DLD1 (cell line): ENCODE data around the gene CSNK1G1.

Experiments
- in situ Hi-C: cut with HindIII; loops from 2 replicates; pipeline ENCODE4 v1.10.0; 2017; ENCODE audit warnings: low sequenced_read_pairs

The CSNK1G1 gene

GRCh38 chr15:64157599-64158125, 198.3 kb downstream of the CSNK1G1 start:
- in situ Hi-C loops: no loop called here

- in situ Hi-C loops: no loop called here
Observed at GRCh38 chr15:64156652-64157331, 199.2 kb downstream of the CSNK1G1 start.

- in situ Hi-C loops: no loop called here
Observed at GRCh38 chr15:64155802-64156651, 199.9 kb downstream of the CSNK1G1 start.

GRCh38 chr15:64153480-64154367, 202.2 kb downstream of the CSNK1G1 start:
- in situ Hi-C loops: no loop called here

GRCh38 chr15:64152507-64153387, 203.2 kb downstream of the CSNK1G1 start:
- in situ Hi-C loops: no loop called here

GRCh38 chr15:64151727-64152506, 204.1 kb downstream of the CSNK1G1 start, which contains the start of gene SNX22:
Gene SNX22 (plus strand): TSS chr15:64151731. CDS start chr15:64151776, 45 bp downstream.
- in situ Hi-C loops: no loop called here

GRCh38 chr15:64149893-64150578, 205.9 kb downstream of the CSNK1G1 start:
- in situ Hi-C loops: no loop called here

- in situ Hi-C loops: no loop called here
Observed at GRCh38 chr15:64149424-64149823, 206.5 kb downstream of the CSNK1G1 start.

- in situ Hi-C loops: no loop called here
Observed at GRCh38 chr15:64148581-64148980, 207.4 kb downstream of the CSNK1G1 start.

- in situ Hi-C loops: no loop called here
Observed at GRCh38 chr15:64148168-64148567, 207.8 kb downstream of the CSNK1G1 start.

GRCh38 chr15:64146885-64147681, 208.9 kb downstream of the CSNK1G1 start:
- in situ Hi-C loops: no loop called here

- in situ Hi-C loops: no loop called here
Observed at GRCh38 chr15:64146520-64146884, 209.5 kb downstream of the CSNK1G1 start.

- in situ Hi-C loops: no loop called here
Observed at GRCh38 chr15:64146041-64146440, 209.9 kb downstream of the CSNK1G1 start.

GRCh38 chr15:64144565-64145281, 211.2 kb downstream of the CSNK1G1 start:
- in situ Hi-C loops: no loop called here

GRCh38 chr15:64144192-64144564, 211.8 kb downstream of the CSNK1G1 start:
- in situ Hi-C loops: no loop called here

GRCh38 chr15:64143276-64143675, 212.7 kb downstream of the CSNK1G1 start:
- in situ Hi-C loops: no loop called here

- in situ Hi-C loops: no loop called here
Observed at GRCh38 chr15:64141798-64142512, 214.0 kb downstream of the CSNK1G1 start.
